Measurements from ENCODE around the gene ABCA9.

Gene ABCA9

DNA sequence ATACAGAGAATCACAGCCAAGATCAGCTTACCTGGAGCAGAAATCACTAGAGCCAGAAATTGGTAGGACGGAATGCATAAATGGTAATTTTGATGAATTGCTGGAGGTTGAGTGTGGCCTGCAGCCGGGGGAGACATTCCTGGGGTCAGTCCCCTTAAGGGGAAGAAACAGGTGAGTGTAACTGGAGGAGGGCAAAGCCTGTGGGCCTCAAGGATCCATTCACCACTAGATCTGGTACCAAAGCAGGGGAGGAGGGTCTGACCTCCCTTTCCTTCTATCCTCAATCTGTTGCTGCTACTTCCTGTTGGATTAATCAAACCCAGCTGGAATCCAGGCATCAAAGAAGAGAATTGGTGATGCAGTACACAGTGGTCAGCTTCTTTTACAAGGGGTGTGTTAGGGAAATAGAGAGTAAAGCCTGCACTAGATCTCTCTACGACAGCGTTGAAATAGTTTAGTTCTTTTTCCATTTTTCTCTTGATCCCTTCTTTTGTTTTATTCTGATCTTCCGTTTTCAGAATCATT lies 8.6 kb upstream of the ABCA9 start:
- H3K4me3 ChIP-seq (ENCODE audit: low read depth, low read length), result no peak overlapping the region

DNA sequence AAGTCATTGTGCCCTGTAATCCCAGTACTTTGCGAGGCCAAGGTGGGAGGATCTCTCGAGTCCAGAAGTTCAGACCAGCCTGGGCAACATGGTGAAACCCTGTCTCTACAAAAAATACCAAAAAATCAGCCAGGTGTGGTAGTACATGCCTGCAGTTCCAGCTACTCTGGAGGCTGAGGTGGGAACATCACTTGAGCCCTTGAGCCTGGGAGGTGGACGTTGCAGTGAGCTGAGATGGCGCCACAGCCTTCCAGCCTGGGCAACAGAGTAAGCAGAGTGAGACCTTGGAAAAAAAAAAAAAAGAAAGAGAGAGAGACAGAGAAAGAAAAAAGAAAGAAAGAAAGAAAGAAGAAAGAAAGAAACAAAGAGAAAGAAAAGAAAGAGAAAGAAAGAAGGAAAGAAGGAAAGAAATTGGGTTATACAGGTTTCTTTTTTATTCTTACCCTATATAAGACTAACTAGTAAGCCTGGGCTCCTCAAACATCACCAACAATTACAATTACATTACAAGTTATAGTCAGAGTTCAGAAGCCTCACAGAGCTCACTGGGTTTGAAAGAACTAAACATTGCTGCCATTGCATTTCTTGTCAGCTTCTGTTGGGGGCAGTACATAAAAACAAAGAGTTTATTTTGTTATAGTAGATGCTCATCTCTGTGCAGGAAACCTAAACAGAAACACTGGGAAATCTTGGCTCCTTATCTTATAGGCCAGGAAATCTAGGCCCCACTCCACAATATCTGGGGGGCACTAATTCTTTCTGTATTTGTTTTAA lies 6.7 kb upstream of the ABCA9 start:
- H3K4me3 ChIP-seq (ENCODE audit: low read depth, low read length), result no peak overlapping the region

- no peak overlapping the region for H3K4me3 ChIP-seq (ENCODE audit: low read depth, low read length)
Measured at GRCh38 chr17:69066482-69066881, 5.8 kb upstream of the ABCA9 start.

GRCh38 chr17:69065113-69065512 lies 4.4 kb upstream of the ABCA9 start:
- no peak overlapping the region for H3K4me3 ChIP-seq (ENCODE audit: low read depth, low read length)

- no peak overlapping the region for H3K4me3 ChIP-seq (ENCODE audit: low read depth, low read length)
Measured at GRCh38 chr17:69064476-69064875, 3.7 kb upstream of the ABCA9 start.

- H3K4me3 ChIP-seq (ENCODE audit: low read depth, low read length), result no peak overlapping the region
Measured at GRCh38 chr17:69064001-69064400, 3.3 kb upstream of the ABCA9 start.

- no peak overlapping the region for H3K4me3 ChIP-seq (ENCODE audit: low read depth, low read length)
Measured at GRCh38 chr17:69062860-69063581, 2.3 kb upstream of the ABCA9 start.

DNA sequence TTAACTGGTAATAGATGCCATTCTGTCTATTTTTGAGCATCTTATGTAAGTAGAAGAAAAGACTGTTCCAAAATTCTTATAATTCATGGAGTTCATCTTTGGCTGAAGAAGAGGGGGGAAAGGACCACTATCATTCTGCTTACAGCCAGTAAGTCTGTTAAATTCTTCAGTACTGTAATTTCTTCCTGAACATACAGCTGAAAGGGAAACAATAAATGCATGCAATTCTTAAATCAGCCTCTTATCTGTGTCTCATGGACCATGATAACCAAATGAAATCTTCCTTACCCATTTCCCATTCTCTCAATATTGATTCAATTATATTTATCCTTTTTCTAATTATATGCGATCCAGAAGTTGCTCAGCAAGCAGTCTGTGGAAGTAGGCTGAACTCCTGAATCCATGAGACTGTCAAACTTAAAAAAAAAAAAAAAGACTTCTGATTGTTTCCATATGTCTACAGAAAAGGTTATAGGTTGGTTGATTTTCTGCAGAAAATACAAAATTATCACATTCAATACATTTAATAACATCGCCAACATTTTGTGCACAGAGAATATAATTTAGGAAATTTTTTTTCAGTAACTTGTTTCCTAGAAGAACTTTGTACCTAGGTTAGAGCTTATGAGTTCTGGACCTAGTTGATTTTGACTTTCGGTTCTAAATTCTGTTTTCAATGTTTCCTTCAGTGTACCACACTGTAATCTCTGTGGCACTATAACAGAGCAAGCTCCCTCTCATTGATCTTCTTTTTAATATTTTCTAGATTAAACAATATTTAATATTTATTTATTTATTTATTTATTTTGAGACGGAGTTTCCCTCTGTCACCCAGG lies 1.2 kb upstream of the ABCA9 start:
- no peak overlapping the region for H3K4me3 ChIP-seq (ENCODE audit: low read depth, low read length)

DNA sequence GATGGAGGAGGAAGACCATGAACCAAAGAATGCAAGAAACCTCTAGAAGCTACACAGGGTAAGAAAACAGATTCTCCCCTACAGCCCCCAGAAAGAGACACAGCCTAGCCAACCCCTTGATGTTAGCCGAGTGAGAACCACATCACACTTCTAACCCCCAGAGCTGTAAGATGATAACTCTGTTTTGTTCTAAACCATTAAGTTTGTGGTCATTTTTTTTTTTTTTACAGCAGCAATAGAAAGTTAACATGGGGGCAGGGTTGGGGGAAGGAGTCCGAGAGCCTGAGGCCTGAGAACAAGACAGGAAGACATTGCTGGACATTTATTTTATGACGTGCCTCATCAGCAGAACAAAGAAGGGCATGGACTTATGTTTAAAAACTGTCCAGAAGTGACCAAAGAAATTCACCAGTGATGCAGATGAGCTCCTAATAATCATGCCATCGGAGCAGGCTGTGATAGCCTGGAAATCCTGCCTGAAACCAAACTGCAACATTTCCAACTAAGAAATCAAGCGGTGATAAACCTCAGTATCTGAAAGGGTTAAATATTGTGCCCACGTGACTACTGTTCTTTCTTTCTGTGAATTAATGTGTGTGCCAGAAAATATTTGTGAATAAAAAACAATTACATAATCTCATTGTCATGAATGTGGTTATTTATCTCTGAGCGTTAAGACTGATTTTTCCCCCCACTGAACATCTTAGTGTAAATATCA lies 1.1 kb downstream of the ABCA9 start:
- no peak overlapping the region for H3K4me3 ChIP-seq (ENCODE audit: low read depth, low read length)

GRCh38 chr17:69058165-69058564 lies 2.6 kb downstream of the ABCA9 start:
- H3K4me3 ChIP-seq (ENCODE audit: low read depth, low read length), result no peak overlapping the region

- no peak overlapping the region for H3K4me3 ChIP-seq (ENCODE audit: low read depth, low read length)
Measured at GRCh38 chr17:69057280-69057679, 3.4 kb downstream of the ABCA9 start.

GRCh38 chr17:69056179-69056823 lies 4.4 kb downstream of the ABCA9 start:
- H3K4me3 ChIP-seq (ENCODE audit: low read depth, low read length), result no peak overlapping the region

- no peak overlapping the region for H3K4me3 ChIP-seq (ENCODE audit: low read depth, low read length)
Measured at GRCh38 chr17:69055334-69055733, 5.4 kb downstream of the ABCA9 start.

DNA sequence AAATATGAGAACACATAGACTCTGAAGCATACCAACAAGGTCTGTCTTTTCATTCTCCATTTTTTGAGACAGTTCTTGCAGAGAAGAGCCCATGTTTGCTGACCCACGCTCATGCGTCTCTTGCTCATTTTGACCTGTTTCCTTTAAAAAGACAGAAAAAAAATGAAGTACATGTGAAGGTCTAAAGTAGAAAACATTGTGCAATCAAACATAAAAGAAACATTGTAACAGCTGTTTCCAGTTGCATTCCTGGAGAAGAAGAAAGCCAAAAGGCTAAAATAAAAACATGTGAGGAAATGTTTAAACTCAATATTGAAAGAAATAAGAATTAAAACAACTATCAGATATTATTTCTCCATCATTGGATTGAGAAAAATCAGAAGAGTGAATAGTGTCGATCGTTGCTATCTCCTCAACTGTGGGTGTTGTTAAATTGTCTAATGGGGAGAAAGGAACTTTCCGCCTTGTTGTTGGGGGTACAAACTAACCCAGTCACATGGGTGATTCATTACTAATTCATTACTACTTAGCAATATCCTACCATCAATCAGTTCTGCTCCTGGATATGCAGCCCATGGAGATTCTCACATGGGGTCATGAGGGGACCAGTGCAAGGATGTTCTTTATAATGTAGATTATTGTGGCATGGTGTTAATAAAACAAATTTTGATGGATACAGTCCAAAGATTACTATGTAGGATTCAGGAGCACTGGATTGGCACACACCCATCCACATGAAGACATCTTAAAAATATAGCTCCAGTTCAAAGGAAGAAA lies 9.5 kb downstream of the ABCA9 start:
- H3K4me3 ChIP-seq (ENCODE audit: low read depth, low read length), result no peak overlapping the region

- no peak overlapping the region for H3K4me3 ChIP-seq (ENCODE audit: low read depth, low read length)
Measured at GRCh38 chr17:69048634-69049033, 12.1 kb downstream of the ABCA9 start.

DNA sequence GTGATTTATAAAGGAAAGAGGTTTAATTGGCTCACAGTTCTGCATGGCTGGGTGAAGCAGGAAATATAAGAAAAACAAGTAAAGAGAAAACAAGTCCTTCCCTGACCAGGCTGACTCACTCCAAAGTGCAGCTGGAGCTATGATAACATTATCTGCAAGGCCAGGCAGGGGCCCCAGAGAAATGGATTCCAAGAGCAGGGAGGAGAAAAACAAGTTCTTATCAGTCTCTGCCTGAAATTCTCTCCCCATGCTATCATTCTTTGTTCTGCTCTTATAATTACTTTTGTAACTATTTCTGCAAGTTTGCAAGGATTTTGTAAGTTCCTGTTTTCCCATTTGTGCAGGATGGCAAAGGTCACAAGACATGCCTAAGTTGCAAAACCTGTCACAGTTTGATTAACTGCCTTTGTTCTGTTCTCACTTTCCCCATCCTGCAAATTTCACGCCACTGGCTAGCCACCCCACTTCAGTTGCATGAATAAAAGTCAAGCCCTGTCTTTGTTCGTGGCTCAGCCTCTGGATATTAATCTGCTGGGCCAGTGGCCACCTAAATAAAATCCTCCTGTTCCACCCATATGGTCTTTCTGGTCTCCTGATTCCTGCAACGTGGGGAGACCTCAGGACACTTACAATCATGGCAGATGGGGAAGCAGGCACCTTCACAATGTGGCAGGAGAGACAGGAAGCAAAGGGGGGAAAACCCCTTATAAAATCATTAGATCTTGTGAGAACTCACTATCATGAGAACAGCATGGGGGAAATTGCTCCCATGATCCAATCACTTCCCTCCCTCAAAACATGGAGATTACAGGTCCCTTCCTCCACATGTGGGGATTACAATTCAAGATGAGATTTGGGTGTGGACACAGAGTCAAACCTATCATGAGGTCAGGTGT lies 13.1 kb downstream of the ABCA9 start:
- H3K4me3 ChIP-seq (ENCODE audit: low read depth, low read length), result no peak overlapping the region

GRCh38 chr17:69046121-69046807 lies 14.5 kb downstream of the ABCA9 start:
- no peak overlapping the region for H3K4me3 ChIP-seq (ENCODE audit: low read depth, low read length)

GRCh38 chr17:69045646-69046045 lies 15.1 kb downstream of the ABCA9 start:
- H3K4me3 ChIP-seq (ENCODE audit: low read depth, low read length), result no peak overlapping the region
